ENCODE results near the gene INPP5F.
"Not testable (repeated sequence)": the region's sequence is repeated elsewhere in the genome, so short reads cannot be mapped to it uniquely, and the experiment has no call there.

Gene INPP5F

DNA sequence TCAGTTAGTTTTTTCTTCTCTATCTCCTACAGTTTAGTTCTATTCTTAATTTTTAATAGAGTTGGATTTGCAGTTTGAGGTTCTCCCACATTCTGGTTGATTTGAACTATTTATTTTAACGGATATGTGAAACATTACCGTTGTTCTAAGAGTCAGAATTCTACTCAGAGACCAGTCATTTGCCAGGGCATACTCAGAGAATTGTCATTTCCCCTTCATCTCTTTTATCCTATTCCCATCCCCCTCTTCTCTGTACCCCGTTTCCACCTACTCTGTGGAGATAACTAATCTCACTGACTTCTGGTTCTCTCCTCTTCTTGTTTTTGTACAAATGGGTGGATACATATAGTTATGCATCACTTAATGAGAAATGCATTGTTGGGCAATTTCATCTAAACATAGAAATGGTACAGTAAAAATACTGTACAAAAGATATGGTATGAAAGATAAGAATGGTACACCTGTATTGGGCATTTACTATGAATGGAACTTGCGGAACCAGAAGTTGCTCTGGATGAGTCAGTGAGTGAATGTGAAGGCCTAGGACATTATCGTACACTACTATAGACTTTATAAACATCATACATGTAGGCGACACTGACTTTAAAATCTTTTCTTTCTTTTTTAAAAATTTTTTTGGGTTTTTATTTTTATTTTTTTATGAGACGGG lies 53.1 kb downstream of the INPP5F start:
- DNase-seq = no peak

DNA sequence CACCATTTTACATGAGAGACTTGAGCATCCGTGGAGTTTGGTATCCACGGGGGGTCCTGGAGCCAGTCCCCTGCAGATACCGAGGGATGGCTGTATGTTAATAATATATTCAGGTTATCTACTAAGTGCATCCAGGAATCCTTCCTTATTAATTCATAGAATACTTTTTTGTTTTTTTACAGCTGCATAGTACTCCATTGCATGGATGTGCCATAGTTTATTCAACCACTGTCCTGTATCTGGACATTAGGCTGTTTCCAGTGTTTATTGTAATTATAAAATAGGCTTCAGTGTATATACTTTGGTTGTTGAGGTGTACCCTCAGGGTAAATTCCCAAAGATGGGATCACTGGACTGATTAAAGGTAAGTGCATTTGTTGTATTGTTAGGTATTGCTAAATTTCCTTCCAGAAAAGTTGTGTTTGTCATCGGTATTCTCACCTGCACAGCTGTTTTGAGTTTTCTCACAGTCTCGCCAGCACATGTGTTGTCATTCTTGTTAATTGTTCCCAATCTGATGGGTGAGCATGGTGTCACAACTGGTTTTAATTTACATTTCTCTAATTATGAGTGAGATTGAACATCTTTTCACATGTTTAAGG lies 55.1 kb downstream of the INPP5F start:
- no peak for DNase-seq

DNA sequence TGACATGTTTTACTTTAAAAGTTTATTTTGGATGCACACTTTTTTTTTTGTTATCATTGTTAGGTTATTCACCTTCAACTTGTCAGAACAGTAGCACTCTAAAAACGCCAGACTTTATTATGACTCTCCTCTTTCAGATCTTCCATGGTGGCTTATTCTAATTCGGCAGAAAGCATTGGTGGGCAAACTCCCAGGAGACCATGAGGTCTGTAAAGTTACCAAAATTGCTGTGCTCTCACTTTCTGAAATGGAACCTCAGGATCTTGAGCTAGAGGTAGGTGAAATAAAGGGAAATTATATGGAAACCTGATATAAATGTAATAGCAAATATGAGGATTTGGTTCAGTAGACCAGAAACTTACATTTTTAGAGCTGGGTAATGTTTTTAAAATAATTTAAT lies 55.6 kb downstream of the INPP5F start:
- no peak for DNase-seq

DNA sequence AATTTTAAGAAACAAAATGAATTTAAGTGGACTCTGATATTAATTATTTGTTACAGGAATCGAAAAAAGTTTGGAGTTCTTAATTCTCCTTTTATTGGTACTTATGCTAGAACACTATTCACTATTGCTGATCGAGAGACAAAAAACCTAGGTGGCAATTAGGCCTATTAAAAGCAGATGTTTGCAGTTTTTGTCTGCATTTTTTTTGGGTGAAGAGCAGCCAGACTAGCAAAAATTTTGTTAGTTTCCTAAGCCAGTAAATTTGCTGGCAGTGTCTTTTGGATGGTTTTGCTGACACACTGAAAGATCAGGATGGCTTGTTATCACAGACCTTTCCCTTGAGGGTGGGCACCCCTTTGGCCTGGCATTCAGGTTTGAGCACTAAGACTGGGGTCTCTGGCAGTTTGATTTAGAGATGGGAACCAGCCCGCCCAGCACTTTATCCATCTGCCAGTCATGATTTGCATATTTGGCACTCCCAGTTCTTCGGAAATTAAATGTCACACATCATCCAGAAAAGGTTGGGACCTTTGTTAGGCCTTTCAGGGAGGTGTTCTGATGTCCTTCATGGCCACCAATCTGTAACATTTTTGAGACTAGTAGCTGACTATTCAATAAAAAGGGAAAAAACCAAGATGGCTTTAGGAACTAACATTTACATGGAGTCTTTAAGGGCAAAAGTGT lies 57.3 kb downstream of the INPP5F start:
- no peak for DNase-seq

DNA sequence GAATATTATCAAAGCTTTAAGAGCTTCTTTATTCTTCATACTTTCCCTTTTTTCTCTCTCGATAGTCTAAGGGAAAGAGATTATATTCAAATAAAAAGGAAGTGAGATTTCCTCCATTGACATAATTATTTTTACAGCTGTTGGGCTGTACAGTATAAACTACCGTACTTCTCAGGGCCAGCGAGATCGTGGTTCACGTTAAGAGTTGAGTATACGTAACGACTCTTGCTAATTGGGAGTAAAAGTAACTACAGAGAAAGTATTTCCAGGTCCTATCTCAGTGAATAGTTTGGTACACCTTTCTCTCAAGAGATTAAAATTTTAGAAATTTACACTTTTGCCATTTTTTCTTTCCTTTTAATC lies 57.8 kb downstream of the INPP5F start:
- DNase-seq = no peak

DNA sequence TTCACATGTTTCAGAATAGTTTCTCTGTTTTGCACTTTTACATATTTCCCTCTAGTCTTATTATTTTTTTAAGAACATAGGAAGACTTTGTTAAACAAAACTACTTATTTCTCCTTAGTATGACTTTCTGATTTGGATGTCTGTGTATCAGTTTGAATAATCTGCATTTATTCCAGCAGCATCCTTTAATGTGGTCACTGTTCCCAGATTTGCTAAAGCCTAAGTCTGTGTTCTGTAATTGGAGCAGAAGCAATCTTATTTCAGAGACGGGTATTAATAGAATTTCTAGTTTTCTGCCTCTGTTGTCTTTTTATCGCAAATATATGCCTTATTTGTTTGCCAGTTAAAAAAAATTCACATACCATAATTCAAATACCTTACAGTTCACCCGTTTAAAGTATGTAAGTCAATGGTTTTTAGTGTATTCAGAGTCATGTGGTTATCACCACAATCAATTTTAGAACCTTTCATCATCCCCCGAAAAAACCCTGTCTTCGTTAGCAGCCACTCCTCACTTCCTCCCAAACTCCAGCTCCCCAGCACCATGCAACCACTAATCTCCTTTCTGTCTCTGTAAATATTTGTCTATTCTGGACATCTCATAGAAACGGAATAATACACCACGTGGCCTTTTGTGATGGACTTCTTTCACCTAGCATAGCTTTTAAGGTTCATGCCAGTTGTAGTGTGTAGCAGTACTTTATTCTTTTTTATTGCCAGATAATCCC lies 58.7 kb downstream of the INPP5F start:
- no peak for DNase-seq

DNA sequence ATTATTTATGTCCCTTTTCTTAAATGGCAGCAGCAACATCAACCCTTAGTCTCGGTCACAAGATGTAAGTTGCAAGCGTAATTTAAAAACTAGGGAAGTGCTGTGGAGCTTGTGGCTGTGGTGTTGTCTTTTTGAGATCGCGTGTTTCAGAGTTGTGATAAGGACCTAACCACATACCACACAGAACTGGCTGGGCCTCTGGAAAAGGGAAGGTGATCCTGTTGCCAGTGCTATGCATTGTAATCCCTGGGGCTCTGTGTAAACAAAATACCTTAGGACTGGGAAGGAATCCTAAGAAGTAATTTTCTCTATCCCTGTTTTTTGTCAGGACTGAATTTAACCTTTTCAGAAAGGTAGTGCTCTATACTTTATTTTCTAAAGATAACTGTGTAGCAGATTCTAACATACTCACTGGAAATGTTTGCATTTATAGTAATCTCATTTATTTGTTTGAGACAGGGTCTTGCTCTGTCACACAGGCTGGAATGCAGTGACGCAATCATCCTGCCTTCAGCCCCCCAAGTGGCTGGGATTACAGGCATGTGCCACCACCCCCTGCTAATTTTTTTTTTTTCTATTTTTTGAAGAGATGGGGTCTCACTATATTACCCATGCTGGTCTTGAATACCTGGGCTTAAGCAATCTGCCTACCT lies 60.4 kb downstream of the INPP5F start:
- no peak for DNase-seq

DNA sequence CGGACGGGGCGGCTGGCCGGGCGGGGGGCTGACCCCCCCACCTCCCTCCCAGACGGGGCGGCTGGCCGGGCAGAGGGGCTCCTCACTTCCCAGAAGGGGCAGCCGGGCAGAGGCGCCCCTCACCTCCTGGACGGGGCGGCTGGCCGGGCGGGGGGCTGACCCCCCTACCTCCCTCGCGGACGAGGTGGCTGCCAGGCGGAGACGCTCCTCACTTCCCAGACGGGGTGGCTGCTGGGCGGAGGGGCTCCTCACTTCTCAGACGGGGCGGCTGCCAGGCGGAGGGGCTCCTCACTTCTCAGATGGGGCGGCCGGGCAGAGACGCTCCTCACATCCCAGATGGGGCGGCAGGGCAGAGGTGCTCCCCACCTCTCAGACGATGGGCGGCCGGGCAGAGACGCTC lies 69.3 kb downstream of the INPP5F start:
- not testable (repeated sequence) for DNase-seq

DNA sequence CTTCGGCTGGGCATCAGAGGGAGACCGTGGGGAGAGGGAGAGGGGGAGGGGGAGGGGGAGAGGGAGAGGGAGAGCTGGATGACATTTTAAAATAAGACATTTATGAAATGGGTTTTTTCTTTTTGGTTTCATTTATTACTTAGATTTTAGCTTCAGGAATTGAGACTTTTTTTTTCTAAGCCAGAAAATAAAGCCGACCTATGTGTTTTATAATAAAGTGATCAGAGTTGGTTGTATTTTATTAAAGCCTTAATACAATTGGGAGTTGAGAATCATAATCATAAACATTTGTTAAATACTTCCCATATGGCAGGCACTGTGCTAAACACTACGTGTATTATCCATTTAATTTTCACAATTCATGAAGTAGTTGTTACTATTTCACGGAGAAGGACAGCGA lies 70.2 kb downstream of the INPP5F start:
- DNase-seq = no peak

DNA sequence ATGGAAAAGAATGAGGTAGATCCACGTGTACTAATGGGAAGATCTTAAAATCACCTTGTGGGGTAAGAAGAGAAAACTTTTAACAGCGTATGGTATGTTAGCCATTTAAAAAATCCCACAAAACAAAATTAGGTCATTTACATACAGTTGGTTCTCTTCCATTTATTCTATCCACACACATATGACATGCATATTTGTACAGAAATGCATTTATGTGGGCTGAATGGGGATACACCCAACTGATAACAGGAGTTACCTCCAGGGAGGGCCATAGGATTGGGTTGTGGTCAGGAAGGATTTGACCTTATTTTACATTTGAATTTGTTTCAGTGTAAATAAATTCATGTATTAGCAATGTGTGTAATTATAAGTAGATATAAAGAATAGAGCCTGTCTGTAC lies 75.3 kb downstream of the INPP5F start:
- no peak for DNase-seq

DNA sequence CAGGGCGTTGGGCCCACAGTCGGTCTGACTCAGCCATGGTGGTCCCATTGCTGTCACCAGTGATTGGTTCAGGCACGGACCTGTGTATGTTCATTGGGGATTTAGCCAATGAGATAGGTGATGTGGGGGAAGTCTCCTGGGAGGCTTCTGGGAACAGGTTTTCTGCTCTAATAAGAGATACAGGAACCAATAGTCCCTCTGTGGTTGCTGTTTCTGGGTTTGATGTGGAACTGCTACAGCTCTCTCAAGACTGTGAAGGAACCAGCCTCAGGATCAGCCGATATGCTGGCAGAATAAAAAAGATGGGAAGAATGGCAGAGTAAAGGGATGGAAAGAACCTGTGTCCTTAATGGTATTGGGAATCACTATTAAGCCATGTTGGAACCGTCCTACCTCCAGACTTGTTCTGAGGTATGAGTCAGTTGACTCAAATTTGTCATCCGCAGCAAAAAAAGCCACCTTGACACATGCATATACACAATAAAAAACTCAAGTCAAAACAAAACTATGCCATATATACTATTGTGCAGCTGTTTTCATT lies 76.2 kb downstream of the INPP5F start:
- no peak for DNase-seq

DNA sequence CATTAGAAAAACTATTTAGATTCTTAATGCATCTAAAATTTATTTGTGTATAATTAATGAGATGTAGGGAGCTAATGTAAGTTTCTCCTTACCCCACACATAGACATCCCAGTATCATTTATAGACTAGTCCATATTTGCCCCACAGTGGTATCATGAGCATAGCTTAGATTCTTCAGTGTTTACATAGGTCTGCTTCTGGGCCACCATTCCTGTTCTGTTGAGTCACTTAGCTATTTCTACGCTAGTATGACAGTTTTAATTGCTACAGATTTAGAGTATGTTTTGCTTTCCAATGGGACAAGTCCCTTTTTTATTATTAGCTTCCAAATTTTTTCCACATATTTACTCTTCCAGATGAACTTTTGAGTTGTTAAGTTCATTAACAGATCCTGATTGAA lies 77.4 kb downstream of the INPP5F start:
- DNase-seq = no peak

DNA sequence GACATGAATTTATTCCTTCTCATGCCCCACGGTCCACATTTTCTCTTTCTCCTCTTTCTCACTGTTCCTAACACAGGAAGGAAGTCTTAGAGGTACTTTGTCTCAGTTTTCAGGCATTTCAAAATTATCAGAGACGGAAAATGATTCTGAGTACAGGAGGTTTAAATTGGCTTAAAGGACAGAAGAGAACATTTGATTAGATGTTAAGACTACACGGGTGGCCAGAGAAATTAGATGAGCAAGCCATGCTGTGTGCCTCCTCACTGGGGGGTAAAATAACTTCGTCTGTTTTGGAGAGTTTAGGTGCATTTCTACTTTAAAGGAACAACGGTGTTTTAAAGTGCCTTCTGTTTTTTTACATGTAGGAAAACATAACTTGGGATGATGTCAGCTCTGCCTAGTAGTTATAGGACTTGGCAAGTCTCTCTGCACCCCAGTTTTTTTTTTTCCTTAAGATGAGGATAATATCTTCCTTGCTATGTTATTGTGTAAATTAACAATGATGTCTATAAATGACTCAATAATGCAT lies 79.9 kb downstream of the INPP5F start:
- DNase-seq = no peak

DNA sequence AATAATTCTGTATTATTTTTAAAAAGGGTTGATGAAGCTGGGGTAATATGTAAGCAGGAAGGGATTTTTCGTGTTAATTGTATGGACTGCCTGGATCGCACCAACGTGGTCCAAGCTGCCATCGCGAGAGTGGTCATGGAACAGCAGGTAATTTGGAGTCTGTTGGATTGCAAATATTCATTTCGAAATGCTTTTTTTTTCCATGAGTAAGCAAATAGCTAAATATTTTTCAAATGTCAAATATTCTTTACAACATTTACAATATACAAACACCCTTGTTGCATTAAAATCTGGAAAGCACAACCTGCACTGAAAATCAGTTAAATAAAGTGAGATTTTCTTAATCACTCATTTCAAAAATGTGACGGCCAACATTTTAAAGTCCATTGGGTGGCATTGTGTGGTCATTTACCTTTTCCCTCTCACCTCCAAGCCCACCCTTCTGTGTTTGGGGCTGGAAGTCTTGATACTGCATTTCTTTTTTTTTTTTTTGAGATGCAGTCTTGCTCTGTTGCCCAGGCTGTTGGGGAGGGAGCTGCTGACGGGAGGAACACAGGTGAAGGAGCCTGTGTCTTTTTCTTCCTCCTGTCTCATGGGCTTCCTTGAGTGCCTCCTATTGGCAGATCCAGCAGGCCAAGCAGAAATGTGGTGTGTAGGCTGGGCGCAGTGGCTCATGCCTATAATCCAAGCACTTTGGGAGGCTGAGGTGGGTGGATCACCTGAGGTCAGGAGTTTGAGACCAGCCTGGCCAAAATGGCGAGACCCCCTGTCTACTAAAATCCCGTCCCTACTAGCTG lies 80.7 kb downstream of the INPP5F start:
- no peak for DNase-seq

DNA sequence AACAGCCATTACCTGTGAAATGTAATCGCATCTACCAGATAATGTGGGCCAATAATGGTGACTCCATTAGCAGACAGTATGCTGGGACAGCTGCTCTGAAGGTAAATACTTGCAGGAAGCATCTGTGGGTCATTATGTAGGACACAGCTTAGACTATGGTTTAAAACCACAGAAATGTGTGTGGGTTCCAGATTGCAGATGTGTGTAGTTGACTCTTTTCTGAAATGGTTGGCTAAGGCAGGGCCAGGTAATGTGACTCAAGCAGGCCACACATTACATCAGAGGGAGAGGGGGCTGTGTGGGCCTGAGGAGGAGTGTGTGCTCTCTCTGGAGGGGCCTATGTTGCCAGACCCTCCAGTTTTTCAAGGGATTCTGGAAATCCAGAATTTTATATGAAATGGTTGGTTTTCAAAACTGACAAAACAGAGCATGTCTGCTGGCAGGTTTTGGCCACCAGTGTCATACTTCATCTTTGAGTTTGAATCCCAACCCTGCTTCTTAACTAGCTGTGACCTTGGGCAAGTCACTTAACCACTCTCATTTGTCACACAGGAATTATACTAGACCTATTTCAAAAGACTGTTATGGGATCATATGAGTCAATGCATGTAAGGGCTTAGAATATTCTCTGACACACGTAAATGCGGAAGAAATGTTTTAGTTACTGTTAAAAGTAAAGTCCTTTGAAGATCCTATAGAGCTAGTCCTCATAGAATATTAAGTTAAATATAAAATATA lies 82.3 kb downstream of the INPP5F start:
- no peak for DNase-seq

DNA sequence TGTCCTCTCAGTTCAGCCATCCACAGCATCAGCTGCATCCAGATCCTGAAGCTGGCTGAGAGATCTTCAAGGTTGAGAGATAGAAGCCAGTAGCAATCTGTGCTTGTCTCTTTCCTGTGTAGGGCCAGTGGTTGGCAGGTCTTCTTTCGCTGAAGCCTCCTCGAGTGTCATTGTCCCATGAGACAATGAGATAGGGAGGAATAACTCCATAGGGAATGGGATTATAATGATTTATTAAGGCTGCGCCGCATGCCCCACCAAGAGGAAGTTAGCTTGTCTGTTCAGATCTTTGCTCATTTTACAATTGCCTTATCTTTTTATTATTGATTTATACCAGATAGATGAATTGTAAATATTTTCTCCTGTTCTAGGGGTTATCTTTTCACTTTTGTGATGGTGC lies 85.3 kb downstream of the INPP5F start:
- DNase-seq = no peak

DNA sequence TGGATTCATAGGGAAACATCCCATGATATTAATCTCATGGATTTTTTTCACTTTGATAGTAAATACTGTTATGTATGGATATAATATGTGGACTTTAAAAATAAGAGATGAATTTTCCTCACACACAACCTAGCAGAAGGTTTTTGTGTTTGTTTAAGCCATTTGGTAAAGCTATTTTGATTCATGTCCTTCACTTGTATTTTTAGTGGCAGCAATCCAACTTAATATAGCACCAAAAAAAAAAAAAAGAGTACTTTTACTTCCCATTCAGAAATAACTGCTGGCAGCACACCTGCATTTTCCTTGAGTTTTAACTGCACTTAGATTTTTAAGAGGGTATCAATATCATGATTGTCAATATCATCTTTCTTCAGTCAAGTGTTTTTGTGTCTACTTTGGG lies 86.8 kb downstream of the INPP5F start:
- no peak for DNase-seq

DNA sequence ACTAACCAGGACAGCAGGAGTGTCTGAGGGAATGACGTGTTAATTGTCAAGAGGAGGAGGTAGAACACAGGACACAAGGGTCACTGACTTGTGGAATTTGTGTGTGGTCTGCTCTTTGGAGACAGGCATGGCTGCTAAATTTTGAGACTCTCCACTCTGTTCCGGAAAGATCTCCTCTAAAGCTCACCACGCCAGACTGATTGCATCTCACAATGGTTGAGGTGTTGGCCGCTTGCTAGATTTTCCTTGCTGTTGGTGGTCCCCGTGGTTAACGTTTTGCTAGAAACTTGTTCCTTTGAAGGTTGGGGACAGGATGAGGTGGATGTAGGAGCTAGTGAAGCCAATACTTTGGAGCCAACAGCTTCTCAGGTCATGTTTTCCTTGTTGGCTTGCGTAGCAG lies 89.8 kb downstream of the INPP5F start:
- no peak for DNase-seq

DNA sequence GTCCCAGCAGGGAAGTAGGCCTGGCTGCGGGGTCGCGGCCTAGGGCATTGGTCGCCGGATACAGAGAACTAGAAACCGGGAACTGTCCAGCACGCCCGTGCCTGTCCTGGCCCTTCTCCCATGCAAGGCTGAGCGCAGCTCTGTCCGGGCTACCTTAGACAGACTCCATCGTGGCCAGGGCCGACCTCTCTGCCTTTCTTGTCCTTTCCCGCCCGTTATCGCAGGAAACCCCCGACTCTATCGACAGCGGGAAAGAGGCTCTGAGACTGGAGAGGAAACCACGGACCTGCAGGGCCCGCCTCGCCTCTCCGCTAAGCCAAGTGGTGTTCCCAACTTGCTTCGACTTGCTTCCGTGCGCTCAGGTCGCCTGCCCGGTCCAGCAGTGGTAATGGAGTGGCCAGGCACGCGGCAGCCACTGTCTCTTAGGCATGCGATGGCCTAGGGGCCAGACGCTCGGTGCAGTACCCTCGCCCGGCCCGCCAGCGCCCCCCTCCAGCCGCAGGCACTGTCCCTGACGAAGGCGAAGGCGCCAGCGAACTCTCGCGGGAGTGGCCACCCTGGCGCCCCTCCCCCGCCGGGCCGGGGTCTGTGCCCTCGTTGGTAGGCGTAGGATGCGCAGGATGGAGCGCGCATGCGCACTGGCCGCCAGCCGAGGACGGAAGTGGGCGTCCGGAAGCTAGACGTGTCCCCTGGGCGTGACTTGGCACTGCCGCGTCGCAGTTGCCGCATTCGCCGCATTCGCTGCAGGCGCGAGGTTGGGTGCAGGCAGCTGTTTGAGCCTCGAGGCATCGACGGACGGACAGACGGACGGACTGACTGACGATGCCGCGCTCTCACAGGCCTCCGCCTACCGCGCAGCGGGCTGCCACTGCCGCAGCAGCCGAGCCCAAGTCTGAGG lies 92.4 kb downstream of the INPP5F start:
- no peak for DNase-seq

DNA sequence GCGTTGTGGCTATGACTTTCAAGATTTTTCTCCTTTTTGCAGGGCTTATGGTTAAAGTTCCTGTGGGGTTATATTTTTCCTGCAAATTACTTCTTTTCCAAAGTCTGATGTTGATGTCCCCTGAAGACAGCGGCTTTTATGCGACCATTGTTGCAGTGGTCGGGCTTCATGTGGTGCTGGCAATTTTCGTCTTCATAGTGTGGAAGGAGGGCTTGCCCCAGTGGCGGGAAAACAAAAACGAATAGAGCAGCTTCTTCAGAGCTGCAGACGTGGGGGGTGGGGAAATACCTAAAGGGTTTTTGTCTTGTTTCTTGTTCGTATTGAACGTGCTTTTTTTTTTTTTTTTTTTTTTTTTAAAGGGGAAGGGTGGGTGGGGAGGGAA lies 93.0 kb downstream of the INPP5F start:
- no peak for DNase-seq
